Type B pancreatic cell (in vitro differentiated cells): ENCODE measurements around the gene CCDC86. TPM values are rescaled to one million over a fixed set of nuclear protein-coding genes. Genes with fewer than 3 reads are reported as not detected.

Experiments used
- DNase-seq: peaks from one replicate; pipeline ENCODE4 v3.0.0; 2021; ENCODE audit warnings: mixed read lengths; ENCODE audit not compliant: unreplicated experiment; ENCODE audit errors: extremely low spot score
- H3K27ac Mint-ChIP-seq: 2 replicates; pipeline ENCODE4 v1.8.0; 2021; ENCODE audit warnings: mild to moderate bottlenecking, mixed read lengths
- H3K27me3 Mint-ChIP-seq: 2 replicates; pipeline ENCODE4 v1.8.0; 2021; ENCODE audit warnings: mixed read lengths
- H3K36me3 Mint-ChIP-seq: 2 replicates; pipeline ENCODE4 v1.8.0; 2021; ENCODE audit warnings: mixed read lengths
- H3K4me1 Mint-ChIP-seq: one replicate; pipeline ENCODE4 v1.8.0; 2021; ENCODE audit warnings: mixed read lengths; ENCODE audit not compliant: unreplicated experiment
- H3K4me3 Mint-ChIP-seq: 2 replicates; pipeline ENCODE4 v1.8.0; 2021; ENCODE audit warnings: mild to moderate bottlenecking, mixed read lengths
- H3K9me3 Mint-ChIP-seq: 2 replicates; pipeline ENCODE4 v1.8.0; 2021; ENCODE audit warnings: mixed read lengths
- CTCF ChIP-seq: fragments of 200-600 bp; sonication (generic); conservative IDR thresholded peaks from 2 replicates; pipeline ENCODE4 v1.5.0; 2021; ENCODE audit warnings: antibody characterized with exemption, mild to moderate bottlenecking
- total RNA-seq: library from RNA; stranded (reverse); gene quantifications from 2 replicates; pipeline ENCODE4 v1.2.1, GENCODE V29; 2021; ENCODE audit warnings: low replicate concordance

CCDC86 gene
- total RNA-seq, 1 donor from 2014 or later: 31.1 TPM

DNA sequence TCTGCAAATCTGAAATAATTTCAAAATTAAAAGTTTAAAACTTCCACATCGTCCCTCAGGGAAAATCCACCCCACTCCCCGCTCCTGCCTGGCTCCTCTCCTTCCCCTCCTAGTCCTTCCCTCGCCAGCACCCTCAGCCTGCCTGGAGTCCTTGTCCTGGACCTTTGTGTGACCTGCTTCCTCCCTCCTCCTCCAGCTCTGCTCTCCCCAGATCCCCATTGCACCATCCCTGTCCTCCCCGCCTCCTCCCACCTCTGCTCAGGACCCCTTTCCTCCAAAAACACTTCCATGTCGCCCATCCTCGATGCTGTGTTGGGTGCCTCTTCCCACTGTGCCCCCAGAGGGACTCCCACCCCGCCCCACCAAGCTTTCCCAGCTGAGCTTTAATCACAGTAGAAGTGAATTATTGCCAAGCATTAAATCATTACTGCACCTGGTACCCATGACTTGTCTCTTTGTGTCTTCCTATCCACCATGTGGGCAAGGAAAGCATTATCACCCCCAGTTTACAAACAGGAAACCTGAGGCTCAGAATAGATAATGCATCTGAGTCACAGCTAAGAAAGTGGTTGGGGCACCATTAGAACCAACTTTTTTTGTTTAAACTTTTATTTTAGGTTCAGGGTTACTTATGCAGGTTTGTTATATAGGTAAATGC is 23.1 kb downstream of the CCDC86 start:
- peaks cover 10% of the 10 kb centered on the region for H3K4me1 Mint-ChIP-seq
- H3K4me3 Mint-ChIP-seq: no peak overlapping the region
- no peaks in the 10 kb centered on the region for H3K27me3 Mint-ChIP-seq
- DNase-seq: no peak
- H3K27ac Mint-ChIP-seq: no peak overlapping the region
- no peaks in the 10 kb centered on the region for H3K36me3 Mint-ChIP-seq
- no peaks in the 10 kb centered on the region for H3K9me3 Mint-ChIP-seq
- TF ChIP-seq CTCF: no peak

DNA sequence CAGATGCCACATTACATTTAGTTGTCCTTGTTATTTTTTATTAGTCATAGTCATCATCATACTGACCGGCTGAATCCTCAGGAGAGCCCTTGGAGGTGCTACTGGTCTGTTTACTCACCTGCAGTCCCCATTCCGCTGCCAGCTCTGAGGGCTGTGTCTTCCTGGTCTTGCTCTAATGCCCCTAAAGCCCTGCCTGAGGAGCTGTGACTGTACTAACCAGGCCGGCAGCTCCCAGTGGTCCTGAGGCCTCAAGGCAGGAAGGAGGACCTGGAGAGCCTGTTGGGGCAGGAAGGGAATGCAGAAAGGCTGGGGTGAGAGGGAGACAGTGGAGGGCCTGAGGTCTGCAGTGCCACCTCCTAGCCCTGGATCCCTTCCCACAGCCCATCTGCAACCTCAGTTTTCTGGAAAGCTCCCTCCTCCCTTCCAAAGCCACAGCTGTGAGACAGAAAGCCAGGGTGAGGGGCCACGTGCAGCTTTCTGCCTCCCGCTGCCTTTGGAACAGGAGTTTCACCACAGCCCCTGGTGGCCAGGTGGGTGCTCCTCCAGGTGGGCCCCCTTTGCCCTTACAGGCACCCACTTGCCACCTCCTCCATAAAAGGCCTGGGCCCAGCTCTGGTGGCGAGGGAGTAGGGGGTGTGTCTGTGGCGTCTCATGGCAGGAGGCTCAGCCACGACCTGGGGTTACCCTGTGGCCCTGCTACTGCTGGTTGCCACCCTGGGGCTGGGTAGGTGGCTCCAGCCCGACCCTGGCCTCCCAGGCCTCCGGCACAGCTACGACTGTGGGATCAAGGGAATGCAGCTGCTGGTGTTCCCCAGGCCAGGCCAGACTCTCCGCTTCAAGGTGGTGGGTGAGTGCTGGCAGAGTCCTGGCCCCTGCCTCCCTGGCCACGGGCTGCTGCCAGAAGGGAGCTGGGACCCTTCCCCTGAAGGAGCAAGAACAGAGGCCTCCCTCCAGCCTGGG is 25.3 kb downstream of the CCDC86 start, which contains the start of gene ZP1:
Gene ZP1, plus strand, starts transcription at position 632 of the 960 bp plus-strand sequence. Its CDS starts 20 bp downstream, at position 652.
- no peaks in the 10 kb centered on the region for H3K27me3 Mint-ChIP-seq
- peaks cover 10% of the 10 kb centered on the region for H3K4me1 Mint-ChIP-seq
- TF ChIP-seq CTCF: no peak
- DNase-seq: no peak
- H3K27ac Mint-ChIP-seq: no peak within 1 kb of the TSS
- H3K36me3 Mint-ChIP-seq: no peaks in the 10 kb centered on the region
- no peaks in the 10 kb centered on the region for H3K9me3 Mint-ChIP-seq
- no peak within 1 kb of the TSS for H3K4me3 Mint-ChIP-seq

- Mint-ChIP-seq H3K9me3 (no peaks in the 10 kb centered on the region), H3K4me3 (no peak overlapping the region), H3K27me3 (no peaks in the 10 kb centered on the region), H3K27ac (no peak overlapping the region), H3K36me3 (no peaks in the 10 kb centered on the region), H3K4me1 (peaks cover 10% of the 10 kb centered on the region)
- no peak for TF ChIP-seq CTCF
- no peak for DNase-seq
Observed at GRCh38 chr11:60867871-60868681, 26.2 kb downstream of the CCDC86 start.

DNA sequence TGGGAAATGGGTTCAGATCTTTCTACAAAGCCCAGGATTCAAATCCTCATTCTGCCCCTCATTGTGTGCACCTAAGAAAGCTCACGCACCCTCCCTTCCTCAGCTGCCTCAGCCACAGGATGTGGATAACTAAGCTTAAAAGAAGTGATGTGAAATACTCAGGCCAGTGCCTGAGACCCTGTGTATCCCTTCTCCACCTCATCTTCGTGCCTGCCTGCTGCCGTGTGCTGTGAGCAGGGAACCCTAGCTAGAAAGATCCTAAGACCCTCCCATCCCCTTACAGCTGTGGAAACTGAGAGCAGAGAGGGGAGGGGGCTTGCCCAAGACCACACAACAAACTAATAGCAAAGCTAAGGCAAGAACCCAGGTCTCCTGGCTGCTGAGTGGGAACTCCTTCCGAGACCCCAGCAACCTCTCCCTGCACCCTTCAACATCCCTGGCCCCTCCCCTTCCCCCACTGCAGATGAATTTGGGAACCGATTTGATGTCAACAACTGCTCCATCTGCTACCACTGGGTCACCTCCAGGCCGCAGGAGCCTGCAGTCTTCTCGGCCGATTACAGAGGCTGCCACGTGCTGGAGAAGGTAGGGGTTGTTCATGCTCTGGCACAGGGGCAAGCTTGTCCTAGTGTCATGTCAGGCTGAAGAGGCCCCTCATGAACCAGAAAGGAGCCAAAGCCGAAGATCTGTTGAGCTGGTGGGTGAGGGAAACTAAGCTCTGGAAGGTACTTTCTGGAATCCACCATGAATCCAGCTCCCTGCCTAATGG is 27.0 kb downstream of the CCDC86 start:
- DNase-seq: no peak
- Mint-ChIP-seq H3K27ac (no peak overlapping the region), H3K4me1 (peaks cover 8% of the 10 kb centered on the region), H3K4me3 (no peak overlapping the region), H3K27me3 (no peaks in the 10 kb centered on the region), H3K9me3 (no peaks in the 10 kb centered on the region), H3K36me3 (no peaks in the 10 kb centered on the region)
- no peak for TF ChIP-seq CTCF

DNA sequence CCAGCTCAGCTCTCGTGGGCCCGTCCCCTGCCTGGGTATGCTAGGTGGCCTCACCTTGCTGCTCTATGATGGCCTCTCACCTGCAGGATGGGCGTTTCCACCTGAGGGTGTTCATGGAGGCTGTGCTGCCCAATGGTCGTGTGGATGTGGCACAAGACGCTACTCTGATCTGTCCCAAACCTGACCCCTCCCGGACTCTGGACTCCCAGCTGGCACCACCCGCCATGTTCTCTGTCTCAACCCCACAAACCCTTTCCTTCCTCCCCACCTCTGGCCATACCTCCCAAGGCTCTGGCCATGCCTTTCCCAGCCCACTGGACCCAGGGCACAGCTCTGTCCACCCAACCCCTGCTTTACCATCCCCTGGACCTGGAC is 27.5 kb downstream of the CCDC86 start:
- H3K4me3 Mint-ChIP-seq: no peak overlapping the region
- no peak overlapping the region for H3K27ac Mint-ChIP-seq
- no peaks in the 10 kb centered on the region for H3K36me3 Mint-ChIP-seq
- H3K27me3 Mint-ChIP-seq: no peaks in the 10 kb centered on the region
- H3K9me3 Mint-ChIP-seq: no peaks in the 10 kb centered on the region
- no peak for DNase-seq
- peaks cover 2% of the 10 kb centered on the region for H3K4me1 Mint-ChIP-seq
- TF ChIP-seq CTCF: no peak
